Activated CD8-positive, alpha-beta memory T cell treated with anti-CD3 and anti-CD28 coated beads for 48 hours (primary cell): ENCODE data around the gene PPARA.
"Not testable (repeated sequence)": the region's sequence is repeated elsewhere in the genome, so short reads cannot be mapped to it uniquely, and the experiment has no call there.

Experiments
- DNase-seq, 3 experiments: peaks; one replicate each; pipeline ENCODE4 v3.0.0-alpha.2; 2020; ENCODE audit warnings: low read depth in 2 of 3, low spot score in 2 of 3

The PPARA gene

DNA sequence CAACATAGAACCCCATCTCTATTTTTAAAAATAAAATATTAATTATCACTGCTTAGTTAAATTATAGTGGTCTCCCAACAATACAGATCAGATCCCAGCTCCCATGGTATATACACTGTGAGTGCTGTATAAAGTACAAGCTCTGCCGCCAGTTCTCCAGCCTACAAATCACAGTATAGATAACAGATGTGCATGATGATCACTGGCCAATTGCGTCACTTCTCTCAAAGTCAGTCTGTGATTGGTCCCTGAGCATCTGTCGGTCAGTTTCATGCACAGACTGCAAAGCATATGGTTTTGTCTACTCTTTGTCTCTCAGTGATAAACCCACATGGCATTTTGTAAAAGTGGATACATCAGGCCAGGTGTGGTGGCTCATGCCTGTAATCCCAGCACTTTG lies 15.7 kb downstream of the PPARA start:
- no peak for DNase-seq

- no peak for DNase-seq
These were observed 19.3 kb downstream of the PPARA start for GRCh38 chr22:46169628-46170027.

GRCh38 chr22:46171940-46172339 lies 21.6 kb downstream of the PPARA start:
- DNase-seq, result no peak

DNA sequence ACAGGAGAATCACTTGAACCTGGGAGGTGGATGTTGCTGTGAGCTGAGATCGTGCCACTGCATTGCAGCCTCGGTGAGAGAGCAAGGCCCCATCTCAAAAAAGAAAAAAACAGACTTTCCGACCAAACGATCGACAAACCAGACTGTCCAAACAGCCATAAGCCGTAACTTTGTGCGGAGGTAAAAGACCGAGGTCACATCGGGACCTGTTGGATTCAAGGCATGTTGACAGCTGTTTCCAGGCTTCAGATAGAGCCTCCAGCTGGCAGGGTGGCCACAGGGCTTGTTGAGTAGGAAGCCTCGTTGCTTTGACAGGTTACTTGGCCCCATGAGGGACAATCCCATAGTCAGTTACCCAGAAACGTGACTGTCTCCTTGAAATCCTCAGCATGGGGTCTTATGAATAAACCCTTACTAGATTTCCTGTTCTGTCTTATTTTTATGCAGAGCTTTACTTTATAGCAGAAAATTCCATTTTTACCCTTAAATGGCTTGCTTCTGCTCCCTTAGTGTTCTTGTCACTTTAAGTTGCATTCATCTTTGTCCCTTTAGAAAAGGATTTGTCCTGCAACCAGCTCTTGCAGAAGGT lies 22.3 kb downstream of the PPARA start:
- no peak for DNase-seq

DNA sequence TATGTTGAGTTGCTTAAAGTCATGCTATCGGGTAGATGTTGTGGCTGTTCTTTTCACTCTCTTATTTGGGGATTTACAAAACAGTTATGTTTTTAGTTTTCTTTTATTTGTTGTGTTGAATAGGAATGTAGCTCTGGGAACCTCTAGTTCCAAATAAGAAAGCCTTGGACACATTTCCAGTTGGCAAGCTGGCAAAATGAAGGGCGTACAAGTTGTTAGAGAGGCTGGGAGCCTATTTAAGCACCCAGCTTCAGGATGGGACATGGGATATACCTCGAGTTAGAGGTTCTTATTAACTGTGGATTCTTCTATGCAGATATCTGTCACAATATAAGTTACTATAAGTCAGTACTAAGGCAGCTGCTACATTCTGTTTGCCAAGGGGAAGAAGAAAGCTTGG lies 22.8 kb downstream of the PPARA start:
- no peak for DNase-seq

GRCh38 chr22:46175631-46176030 lies 25.3 kb downstream of the PPARA start:
- no peak for DNase-seq

GRCh38 chr22:46176508-46177003 lies 26.2 kb downstream of the PPARA start:
- no peak for DNase-seq

DNA sequence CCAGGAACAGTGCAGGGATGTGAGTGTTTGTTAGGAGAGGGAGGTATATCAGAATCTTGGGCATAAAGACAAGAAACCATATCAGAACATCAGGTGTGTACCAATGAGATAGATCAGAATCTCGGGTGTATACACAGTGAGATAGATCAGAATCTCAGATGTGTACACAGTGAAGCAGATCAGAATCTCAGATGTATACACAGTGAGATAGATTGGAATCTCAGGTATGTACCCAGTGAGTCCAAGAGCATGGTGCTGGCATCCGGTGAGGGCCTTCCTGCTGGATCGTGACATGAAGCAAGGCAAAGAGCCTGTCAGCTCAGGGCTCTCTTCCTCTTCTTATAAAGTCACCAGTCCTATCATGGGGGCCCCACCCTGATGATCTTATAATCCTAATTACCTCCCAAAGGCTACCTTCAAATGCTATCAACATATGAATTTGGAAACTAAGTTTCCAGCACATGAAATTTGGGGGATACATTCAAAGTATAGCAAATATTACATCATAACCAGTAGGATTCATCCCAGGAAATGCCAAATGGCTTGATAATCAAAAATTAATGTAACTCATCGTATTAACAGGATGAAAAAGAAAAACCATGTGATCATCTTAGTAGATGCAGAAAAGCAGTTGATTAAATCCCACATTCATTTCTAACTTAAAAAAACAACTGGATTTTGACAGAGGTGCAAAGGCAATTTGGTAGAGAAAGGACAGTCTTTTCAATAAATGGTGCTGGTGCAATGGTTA lies 28.6 kb downstream of the PPARA start:
- DNase-seq, result no peak

GRCh38 chr22:46179748-46180147 lies 29.4 kb downstream of the PPARA start:
- no peak for DNase-seq

DNA sequence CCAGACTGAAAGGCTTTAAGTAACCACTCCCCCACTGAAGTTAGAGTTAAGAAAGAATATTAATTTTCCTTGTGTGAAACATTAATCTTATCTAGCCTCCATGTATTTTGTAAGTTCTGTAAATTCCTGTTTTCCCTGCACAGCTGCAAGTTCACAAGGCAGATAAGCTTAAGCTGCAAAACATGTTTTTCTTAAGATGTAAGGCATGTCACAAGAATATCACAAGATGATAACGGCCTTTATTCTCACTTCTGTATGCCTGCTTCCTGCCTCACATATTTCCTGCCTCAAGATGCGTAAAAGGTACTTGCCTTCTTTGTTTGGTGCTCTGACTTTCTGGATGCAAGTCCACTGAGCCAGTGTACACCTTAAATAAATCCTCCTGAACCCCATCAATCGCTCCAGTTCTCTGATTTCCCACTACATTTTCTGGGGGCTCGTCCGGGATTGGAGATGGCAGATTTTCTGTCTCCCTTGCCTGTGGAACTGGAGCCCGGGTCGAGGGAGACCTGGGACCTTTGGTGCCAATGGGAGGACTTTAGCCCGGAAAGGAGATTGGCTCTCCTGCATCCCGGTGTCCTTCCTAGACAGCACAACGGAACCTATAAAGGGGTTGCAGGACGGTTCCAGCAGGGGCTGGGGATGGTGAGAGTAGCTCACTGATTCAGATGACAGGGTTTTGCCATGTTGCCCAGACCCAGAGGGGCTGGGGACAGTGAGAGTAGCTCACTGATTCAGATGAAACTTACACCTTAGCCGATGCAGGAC lies 30.2 kb downstream of the PPARA start:
- no peak for DNase-seq

DNA sequence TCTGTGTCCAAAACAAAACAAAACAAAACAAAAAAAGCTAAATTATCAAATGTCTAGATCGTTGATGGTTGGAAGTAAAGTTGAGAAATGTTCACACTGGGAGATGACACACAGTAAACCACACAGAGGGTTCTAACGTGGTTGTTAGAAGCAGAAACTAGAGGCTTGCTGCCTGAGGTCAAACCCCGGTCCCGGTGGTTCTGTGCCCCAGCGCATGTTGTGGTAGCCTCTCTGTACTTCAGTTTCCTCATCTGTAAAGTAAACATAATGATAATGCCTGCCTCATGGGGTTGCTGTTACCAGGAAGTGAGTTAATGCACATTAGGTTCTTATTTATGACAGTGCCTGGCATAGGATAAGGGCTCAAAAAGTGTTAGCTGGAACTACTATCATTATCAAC lies 33.4 kb downstream of the PPARA start:
- no peak for DNase-seq

- DNase-seq, result no peak
These were observed 35.0 kb downstream of the PPARA start for GRCh38 chr22:46185283-46185682.

DNA sequence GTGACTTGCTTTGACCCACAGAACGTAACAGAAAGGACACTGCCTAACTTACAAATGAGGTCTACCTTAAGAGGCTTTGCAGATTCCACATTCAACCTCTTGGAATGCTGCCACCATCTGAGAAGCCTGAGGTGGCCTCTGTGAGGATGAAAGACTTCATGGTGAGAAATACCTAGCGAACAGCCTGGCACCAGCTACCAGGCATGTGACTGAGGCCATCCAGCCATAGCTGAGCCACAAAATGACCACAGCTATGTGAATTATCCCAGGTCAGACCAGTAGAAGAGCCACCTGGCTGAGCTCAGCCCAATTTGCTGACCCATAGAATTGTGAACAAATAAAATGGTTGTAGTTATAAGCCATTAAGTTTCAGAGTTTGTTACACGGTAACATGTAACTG lies 37.5 kb downstream of the PPARA start:
- DNase-seq, result no peak

DNA sequence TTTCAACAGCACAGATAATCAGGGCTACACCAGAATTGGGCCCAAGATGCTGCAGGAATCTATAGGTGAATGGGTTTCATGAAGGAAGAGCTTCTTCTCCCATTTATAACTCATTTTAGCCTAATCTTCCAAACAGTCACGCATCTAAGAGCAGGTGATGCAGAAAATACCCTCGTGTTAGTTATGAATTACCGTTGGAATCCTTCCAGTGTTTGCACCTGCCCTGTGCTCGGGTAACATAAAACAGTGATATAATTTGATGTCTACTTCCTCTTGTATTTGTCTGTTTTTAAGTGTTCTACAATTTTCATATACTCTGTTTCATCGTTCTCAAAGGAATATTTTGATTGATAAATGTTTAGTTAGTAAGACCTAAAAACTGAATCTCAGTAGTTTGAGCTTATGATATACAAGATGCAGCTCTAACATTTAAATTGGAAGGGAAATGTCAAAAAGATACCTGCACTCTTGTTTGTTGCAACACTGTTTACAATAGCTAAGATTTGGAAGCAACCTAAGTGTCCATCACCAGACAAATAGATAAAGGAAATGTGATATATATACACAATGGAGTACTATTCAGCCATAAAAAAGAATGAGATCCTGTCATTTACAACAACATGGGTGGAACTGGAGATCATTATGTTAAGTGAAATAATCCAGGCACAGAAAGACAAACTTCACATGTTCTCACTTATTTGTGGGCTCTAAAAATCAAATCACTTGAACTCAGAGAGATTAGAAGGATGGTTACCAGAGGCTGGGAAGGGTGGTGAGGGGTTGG lies 42.1 kb downstream of the PPARA start:
- no peak for DNase-seq

DNA sequence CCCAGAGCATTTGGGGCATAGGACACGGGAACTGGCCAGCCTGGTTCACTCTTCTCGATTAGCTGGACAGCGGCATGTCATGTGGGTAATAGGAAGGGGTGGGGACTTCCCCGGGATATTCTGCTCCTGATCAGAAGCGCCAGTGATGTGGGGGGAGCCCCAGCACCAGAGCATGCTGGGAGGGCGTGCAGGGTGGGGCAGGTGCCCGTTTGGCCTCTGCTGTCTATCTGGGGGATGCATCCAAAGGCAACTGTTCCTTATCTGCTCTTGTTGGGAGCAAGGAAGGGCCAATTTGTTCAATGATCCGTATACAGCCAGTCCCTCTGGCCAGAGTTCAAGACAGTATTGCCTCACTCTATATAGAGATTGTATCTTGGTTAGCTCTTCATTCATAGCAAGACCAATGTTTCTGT lies 43.6 kb downstream of the PPARA start:
- DNase-seq, result no peak

- no peak for DNase-seq
These were observed 45.3 kb downstream of the PPARA start for GRCh38 chr22:46195487-46196165.

GRCh38 chr22:46196278-46196677 lies 46.0 kb downstream of the PPARA start:
- no peak for DNase-seq

DNA sequence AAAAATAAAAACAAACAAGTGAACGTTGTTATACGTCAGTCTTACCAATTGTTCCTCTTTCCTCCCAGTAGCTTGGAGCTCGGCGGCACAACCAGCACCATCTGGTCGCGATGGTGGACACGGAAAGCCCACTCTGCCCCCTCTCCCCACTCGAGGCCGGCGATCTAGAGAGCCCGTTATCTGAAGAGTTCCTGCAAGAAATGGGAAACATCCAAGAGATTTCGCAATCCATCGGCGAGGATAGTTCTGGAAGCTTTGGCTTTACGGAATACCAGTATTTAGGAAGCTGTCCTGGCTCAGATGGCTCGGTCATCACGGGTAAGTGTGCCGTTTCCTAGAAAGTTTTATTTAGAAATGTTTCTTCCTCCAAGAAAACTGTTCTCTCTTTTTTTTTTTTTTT lies 47.9 kb downstream of the PPARA start:
- no peak for DNase-seq

DNA sequence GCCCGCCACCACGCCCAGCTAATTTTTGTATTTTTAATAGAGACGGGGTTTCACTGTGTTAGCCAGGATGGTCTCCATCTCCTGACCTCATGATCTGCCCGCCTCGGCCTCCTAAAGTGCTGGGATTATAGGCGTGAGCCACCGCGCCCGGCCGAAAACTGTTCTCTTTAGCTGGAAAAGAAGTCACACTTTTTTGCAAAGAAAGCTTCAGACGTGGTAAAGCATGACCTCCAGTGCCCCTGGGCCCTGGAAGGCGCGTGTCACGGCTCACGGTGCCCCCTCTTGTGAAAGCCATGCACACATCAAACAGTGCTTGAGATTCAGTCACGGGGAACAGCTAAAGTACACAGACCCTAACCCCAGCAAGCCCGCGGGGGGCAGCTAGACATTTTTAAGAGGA lies 48.5 kb downstream of the PPARA start:
- DNase-seq, result not testable (repeated sequence)

DNA sequence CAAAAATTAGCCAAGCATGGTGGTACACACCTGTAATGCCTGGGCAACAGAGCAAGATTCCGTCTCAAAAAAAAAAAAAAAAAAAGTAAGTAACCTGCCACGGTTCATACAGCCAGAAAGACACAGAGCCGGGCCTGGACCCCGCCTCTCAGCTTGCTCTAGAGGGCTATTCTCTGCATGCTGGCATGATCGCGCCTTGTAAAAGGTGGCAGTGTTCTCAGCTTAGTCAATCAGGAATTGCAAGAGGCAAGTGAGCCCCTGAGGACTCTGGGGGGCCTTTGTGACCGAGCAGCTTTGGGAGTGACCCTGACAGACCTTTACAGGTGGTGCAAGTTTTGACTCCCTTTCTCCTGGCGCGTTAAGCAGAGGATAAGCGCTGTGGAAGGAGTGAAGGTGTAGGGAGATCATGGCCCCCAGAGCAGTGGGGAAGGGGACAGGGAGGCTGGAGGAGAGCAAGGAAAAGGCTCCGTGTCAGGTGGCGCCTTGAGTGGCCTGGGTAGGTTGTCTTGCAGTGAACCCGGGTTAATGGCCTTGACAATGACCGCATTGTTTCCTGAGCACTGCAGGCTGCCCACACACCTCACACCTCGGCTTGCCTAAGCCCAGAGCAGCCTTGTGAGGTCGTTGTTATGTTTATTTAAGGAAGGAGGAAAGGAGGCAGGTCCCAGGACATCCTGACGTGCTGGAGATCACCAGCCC lies 50.9 kb downstream of the PPARA start:
- no peak for DNase-seq
